NCI-H524 treated with DMSO at 0.1 percent for 48 hours (cell line): ENCODE data around the gene PHF13.
"Not testable (repeated sequence)": the region's sequence is repeated elsewhere in the genome, so short reads cannot be mapped to it uniquely, and the experiment has no call there.

Experiments
- DNase-seq: peaks from one replicate; lab custom pipeline; 2025; lab: John Stamatoyannopoulos, UW

Gene PHF13

DNA sequence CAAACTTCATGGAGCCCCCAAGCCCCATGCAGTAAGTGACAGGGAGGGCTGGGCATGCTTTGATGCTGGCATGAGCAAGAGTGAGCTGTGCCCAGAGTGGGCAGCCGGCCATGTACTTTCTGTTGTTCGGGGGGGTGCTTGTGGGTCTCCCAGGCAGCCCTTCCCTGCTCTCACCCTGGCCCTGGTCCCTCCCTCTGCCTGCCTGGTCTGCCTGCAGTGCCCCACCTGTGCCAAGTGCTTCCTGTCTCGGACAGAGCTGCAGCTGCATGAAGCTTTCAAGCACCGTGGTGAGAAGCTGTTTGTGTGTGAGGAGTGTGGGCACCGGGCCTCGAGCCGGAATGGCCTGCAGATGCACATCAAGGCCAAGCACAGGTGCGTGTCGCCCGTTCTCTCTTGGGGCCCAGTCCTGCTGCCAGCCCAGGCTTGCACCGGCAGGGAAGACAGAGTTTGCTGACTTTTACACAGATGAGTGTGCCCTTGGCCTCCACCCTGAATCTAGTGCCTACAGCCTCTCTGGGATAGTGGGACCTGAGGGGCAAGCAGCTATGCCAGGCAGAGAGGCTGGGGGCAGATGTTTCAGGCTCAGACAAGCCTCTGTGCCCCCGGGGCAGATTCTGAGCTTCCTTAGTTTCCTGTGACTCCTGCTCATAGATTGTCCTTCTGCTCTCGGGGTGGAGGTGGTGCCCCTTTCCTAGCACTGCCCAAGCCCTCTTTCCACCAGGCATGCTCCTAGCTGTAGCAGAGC, 26.1 kb upstream of the PHF13 start:
- DNase-seq = no peak

DNA sequence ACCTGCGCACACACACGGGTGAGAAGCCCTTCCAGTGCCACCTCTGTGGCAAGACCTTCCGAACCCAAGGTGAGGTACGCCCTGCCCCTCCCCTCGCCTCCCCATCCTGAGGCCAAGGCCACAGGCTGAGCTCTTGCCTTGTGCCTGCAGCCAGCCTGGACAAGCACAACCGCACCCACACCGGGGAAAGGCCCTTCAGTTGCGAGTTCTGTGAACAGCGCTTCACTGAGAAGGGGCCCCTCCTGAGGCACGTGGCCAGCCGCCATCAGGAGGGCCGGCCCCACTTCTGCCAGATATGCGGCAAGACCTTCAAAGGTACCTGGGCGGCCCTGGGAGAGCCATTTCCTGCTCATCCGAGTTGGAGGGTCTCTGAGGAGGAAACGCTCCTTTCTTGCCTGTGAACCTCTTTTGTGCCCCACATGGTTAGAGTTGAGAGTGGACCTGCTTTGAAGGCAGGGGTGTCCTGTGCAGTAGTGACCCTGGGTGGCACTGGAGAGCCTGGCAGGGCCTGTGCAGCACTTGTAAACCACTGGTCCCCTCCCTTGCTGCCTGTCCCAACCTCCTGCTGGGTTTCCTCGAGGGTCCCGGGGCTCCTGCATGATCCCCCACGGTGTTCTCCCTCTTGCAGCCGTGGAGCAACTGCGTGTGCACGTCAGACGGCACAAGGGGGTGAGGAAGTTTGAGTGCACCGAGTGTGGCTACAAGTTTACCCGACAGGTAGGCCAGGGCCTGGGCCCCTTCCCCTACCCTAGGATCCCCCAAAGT, 25.2 kb upstream of the PHF13 start:
- DNase-seq = no peak

DNA sequence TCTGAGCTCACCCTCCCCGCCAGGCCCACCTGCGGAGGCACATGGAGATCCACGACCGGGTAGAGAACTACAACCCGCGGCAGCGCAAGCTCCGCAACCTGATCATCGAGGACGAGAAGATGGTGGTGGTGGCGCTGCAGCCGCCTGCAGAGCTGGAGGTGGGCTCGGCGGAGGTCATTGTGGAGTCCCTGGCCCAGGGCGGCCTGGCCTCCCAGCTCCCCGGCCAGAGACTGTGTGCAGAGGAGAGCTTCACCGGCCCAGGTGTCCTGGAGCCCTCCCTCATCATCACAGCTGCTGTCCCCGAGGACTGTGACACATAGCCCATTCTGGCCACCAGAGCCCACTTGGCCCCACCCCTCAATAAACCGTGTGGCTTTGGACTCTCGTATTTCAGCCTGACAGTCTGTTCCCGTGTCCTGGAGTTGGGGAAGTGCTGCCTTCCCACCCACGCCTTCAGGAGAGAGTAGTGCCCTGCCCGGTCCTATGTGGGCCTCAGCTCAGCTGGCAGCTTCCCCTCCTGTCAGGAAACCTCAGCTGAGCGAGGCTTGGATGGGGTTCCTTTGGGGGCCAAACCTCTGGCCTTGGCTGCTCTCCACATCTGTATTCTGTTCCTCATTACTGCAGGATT, 24.5 kb upstream of the PHF13 start:
- no peak for DNase-seq

DNA sequence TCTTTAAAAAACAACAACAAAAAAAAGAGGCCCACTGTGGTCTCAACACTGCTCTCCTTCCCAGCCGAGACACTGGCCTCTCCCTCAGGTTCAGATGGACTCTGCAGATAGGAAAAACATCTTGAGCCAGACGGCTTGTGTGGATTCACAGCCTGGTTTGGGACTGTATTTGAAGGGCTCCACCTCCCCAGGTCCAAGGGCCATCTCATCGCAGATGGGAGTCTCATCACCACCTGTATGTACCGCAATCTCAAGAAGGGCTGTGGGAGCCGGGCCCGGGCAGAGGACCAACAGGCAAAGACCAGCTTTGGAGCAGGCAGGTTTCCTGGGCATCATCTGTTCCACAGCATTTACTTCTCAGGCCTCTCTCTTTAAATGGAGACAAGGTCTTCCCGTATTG, 23.5 kb upstream of the PHF13 start:
- no peak for DNase-seq

DNA sequence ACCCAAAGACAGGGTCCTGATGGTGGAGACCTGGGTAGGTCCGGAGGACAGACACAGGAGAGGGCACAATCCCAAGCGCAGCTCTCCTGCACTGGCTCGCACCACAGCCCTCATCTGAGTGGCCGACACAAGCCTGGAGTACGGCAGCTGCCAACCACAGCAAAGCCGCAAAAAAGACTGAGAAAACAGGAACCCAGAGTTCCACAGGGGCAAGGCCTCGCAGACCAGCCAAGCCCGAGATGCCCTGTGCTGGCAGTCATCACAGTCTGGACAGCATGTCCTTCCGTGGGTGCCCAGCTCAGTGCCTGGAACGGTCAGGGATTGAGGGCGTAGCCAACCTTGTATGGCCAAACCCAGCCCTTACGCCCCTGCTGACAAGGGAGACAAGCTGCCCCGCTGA, 22.3 kb upstream of the PHF13 start:
- no peak for DNase-seq

DNA sequence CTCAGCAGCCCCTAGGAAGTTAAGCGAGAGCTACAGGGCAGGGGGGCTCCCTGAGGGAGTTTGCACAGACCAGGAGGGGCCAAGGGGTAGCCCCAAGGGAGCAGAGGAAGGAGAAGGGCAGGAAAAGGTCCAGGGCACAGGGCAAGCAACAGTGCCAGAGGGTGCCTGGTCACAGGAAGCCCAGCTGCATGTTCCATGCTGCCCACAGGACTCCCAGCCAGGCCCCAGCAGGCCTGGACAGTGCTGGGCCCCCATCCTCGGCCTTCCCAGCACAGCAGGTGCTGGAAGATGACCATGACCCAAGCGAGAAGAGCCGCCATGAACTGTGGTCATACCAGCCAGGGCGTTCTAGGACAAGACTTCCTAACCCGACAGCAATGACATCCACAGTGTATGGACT, 21.9 kb upstream of the PHF13 start:
- no peak for DNase-seq

DNA sequence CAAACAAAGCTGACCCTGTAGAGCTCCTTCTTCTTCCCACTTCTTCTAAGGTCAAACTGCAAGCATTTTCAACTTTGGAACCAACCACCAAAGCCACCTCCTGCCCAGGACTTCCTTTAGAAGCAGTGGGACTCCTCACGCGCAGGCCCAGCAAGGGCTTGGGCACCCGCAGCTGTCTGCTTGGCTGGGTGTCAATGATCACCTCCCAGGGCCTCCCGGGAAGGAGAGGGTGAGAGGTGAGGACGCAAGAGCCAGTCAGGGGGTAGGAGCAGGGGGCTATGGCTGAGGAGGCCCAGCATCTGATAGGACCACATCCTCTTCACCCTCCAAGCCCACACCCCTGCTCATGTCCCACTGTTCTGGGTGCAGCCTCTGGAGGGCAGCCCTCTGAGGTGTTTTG, 21.1 kb upstream of the PHF13 start:
- no peak for DNase-seq

DNA sequence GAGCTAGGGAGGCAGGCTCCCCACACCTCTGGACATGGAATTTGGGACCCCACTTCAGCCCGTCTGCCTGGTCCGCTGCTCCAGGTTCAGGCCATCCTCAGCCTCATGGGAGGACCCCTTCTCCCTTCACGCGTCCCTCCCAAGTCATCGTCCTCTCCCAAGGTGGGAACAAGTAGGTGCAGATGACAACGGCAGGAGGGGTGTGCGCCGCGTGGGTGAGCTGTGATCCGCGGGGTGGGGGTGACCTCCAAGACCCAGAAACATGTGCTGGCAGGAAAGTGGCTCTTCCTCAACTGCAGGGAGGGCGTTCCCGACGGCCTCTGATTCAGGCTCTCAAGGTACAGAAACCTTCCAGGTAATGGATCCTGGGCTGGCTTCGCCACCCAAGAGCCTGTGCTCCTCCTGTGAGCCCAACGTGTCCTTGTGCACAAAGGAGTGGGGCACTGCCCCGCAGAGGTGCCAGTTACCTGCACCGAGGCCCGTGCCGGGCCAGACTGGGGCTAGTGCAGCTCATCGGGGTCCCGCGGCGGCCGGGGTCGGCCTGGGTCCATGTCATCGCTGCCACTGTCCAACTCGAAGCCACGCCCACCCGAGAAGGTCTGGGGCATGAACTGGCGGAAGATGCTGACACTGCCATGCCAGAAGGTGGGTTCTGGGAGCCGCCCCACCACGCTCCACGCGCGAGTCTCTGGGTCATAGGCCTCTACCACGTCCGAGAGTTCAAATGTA, 20.5 kb upstream of the PHF13 start:
- no peak for DNase-seq

DNA sequence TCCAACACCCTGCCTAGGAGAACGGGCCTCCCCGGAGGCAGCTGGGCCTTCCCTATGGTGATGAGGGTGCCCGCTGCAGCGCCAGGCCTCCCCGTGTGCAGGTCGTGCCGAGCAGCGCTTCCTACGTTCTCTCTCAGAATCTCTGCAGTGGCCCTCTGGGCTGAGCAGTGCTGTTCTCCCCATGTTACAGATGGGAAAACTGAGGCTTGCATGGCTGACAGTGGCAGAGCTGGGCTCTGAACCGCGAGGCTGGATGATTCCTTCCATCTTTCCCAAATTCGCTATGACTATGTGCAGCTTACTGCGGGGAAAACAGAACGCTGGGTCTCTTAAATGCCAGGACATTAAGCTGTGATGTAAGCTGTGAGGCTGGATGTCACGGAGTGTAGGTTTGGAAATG, 19.7 kb upstream of the PHF13 start:
- no peak for DNase-seq

DNA sequence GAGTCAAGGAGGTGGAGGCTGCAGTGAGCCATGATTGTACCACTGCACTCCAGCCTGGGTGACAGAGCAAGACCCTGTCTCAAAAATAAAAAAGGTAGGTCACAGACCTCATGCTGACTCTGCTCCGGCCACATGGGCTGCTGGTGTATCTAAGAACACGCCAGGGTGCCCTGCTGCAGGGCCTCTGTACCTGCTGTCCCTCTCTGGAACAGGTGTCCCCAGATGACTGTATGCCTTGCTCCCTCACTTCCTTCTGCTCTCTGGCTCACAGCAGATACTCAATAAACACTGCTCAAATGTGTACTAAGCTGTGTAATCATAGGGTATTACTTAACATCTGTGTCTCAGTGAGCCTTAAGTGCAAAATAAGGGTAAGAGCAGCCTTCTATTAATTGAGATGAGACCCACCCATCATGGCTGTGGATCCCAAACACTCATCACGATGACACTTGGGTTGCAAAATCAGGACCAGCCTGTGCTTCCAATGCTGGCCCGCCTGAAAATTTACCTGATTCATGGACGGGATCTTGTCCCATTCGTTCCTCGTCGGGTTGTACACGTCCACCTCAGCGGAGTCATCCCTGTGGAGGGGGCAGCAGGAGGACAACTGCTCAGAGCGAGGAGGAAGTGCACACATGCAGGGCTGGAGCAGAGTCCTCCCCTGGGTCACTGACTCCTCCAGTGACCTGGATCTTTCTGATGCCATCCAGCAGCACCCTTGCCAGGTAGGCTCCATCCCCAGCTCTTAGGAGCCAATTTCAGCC, 18.4 kb upstream of the PHF13 start:
- no peak for DNase-seq

DNA sequence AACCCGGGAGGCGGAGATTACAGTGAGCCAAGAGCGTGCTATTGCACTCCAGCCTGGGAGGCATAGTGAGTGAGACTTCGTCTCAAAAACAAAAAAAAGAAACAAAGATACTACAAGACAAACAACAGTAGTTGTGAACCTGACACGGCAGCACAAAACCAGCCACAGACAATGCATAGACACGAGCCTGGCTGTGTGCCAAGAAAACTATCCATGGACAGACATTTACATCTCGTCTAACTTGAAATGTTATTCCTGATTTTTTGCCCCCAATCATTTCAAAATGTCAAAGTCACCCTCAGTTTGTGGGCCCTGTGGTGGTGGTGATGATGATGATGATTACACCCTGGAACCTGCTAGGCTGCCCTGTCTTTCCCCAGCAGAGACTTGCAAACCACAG, 17.2 kb upstream of the PHF13 start:
- DNase-seq = no peak

DNA sequence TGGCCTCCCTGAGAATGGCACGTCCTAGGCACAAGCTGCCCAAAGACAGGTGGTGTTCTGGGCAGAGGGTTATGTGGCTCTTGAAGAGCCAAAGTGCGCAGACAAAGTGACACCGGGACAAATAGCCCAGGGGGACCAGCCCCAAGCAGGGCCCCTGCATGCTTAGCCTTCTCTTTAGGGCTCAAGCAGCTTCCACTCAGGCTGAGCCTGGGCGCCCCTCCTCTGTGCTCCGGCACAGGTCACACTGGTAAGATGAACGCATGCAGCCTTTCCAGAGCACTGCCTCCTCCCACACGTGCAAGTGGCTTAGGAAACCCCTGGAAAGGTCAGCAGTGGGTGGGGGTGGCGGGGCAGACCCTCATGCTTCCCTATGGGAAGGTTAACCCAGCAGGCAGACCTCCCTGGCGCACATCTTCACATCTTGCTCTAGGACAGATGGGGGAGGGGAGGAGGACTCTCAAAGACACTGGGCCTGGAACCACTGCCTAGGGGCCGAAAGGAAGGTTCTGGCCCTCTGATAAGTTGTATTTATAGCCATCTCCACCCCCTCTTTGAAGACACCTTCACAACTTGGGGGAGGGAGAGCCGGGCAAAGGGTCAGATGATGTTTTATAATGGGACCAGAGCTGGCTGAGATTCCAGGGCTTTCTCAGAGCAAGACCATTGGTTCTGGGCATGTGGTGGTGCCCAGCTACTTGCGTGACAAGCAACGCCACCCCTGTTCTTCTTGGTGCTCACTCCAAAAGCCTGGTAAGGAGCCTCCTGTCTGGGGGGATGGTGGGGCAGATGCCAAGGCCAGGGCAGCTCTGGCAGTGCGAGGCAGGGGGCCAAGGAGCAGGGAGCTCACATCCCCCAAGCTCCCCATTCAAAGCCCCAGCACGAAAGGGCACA, 16.4 kb upstream of the PHF13 start:
- DNase-seq = no peak

DNA sequence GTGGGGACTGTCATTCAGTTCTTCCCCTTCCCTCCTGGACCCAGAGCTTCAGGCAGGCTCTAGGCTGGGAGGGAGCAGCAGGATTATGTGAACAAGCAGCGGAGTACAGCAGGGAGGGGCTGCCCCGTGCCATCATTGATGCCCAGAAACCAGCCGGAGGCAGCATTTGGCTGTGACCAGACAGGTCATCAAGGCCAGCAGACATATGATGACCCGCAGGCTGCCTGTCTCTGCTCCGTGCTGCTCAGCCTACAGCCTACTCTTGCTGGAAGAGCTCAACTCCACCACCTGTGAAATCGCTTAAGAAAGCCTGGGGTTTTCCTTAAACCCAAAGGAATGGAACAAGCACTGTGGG, 15.8 kb upstream of the PHF13 start:
- no peak for DNase-seq

DNA sequence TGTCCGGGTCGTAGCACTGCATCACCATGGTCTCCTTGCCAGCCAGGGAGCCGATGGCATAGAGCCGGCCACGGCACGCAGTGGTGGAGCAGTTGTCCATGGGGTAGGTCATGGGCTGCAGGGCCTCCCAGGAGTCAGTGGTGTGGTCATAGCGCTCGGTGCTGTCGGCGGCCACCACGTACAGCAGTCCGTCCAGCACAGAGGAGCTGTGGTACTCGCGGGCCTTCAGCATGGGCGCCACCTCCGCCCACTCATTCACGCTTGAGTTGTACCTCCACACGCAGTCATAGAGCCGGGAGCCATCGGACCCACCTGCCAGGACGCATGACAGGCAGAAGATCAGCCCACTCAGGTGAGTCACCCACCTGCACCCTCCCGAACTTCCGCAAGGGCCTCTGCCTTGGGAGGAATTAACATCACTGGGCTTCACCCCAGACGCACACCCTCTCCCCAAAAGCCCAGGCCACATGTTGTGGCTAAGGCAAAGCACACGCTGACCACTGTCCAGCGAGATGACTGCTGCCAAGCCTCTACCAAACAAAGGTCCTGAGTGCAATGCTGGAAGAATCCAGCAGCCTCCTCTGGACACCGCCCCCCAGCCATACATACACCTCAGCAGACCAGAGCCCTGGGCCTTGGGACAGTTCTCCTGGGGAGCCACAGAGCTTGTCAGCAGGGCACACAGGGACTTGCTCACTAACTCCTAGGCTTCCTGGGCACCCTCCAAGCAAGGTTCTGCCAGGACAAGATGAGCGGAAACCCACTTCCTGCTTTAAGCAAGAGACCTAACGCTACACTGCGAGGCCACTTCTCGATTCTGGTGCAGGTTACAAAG, 14.2 kb upstream of the PHF13 start:
- no peak for DNase-seq

DNA sequence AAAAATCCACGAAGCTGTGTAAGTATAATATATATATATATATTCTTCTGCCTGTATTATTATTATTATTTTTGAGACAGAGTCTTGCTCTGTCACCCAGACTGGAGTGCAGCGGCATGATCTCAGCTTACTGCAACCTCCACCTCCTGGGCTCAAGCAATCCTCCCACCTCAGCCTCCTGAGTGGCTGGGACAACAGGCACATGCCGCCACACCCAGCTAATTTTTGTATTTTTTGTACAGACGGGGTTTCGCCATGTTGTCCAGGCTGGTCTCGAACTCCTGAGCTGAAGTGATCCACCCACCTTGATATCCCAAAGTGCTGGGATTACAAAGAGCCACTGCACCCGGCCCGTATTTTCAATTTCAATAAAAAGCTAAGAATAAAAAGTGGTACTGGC, 13.5 kb upstream of the PHF13 start:
- DNase-seq = not testable (repeated sequence)

DNA sequence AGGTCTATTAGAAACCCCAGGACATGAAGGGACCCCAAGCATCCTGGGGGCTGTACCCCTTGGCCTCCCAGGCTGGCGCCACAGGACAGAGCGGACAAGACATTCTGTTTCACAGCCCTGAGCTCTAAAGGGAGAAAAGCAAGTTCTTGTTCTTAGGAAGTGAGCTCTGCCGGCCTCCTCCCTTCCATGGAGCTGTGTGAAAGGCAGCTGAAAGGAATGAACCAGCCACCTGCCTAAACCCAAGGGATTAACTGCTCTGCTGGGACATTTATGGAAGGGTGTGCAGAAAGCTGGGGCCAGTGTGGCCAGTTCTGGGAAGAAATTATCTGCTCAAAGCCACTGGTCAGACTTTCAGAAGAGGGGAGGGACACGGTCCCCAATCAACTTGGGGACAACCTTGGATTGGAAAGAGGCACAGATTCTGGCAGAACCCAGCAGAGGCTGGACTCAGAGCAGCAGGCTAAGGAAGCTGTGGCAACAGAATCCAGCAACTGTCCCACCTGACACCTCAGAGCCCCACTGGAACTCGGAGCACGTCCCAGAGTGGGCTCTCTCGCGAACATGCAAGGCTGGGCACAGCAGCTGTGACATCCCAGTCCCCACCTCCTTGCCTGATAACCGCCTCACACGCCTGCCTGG, 13.0 kb upstream of the PHF13 start:
- DNase-seq = no peak

DNA sequence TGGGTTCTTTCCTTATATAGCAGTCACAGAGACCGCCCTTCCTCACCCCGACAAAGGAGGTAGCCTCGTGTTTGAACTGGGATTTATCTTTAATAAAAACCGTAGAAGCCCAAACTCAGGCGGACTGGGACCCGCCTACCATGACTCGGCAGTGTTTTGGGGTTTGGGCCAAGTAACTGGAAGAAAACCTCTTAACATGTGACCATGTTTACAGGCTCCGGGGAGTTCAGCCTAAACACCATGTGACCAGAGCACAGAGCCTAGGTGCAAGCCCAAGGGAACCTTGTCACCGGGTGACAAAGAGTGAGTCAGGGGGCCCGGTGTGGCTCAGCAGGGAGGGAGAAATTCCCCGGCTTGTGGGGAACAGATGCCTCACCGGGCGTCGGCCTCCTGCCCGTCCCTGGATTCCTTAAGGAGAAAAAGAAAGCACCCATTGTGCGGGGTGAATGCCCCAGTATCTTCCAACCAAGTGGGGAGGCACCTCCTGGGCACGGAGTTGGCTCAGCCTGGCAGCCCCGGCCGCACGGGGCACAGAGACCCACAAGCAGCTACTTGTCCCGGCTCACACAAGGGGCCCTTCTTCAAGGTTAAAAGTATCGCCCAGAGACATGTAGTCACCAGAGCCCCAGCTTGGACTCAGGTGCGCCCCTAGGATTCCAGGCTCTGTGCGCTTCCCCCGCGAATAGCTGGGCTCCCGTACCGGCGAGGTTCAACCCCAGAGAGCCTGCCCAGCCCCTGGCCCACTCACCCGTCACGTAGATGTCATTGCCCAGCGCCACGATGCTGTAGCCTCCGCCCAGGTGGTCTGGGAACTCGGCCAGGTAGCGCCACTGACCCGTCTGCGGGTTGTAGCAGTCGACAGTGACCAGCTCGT, 12.2 kb upstream of the PHF13 start:
- no peak for DNase-seq

DNA sequence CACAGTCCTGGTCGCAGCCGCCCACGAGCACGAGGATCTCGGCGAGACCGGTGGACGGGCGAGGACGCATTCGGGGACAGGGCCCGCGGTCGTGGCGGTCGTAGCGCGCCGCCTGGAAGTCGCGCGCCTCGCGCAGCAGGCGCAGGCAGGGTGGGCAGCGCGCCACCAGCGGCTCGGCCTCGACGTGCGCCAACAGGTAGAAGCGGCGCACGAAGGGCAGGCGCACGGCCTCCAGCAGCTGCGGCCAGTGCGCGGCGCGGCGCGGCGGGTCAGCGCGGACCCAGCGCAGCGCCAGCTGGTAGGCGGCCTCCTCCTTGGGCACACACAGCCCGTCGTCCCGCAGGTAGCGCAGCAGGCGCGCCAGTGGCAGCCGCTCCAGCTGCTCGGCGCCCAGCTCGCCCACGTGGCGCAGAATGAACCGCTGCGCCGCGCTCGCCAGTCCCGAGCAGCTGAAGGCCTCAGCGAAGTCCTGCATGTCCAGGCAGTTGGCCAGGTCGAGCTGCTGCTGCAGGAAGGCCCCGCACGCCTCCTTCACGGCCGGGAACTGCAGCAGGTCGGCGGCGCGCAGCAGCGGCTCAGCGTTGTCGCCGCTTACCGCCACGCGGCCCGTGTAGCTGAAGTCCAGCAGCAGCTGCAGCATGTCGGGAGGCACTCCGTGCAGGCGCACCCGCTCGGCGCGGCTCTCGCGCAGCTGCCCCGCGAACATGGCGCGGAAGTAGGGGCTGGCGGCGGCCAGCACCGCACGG, 11.4 kb upstream of the PHF13 start:
- no peak for DNase-seq
